ENCODE measurements around the gene ERCC6L2. TPM values are rescaled to one million over a fixed set of nuclear protein-coding genes. Genes with fewer than 3 reads are reported as not detected.

ERCC6L2 gene
- polyA plus RNA-seq, 1 donor from 2014 or later = 72.6 TPM

DNA sequence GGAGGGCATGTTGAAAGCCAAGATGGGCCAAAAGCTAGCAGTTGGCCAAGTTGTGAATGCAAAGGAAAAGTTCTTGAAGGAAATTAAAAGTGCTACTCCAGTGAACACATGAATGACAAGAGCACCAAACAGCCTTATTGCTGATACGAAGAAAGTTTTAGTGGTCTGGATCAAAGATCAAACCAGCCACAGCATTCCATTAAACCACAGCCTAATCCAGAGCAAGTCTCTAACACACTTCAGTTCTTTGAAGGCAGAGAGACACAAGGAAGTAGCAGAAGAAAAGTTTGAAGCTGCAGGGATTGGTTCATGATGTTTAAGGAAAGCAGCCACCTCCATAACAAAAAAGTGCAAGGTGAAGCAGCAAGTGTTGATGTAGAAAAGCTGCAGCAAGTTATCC, 71.6 kb downstream of the ERCC6L2 start:
- no peak overlapping the region for H3K4me3 ChIP-seq (ENCODE audit: low read length)
- H3K9me3 ChIP-seq (ENCODE audit: low read length) = peaks cover 14% of the 10 kb centered on the region
- no peak overlapping the region for H3K4me2 ChIP-seq (ENCODE audit: low read length)
- no peaks in the 10 kb centered on the region for H3K79me2 ChIP-seq (replicated peaks; ENCODE audit: insufficient read depth, low read length)
- H2AFZ ChIP-seq (ENCODE audit: low read depth, low read length) = no peak overlapping the region
- no peaks in the 10 kb centered on the region for H3F3A ChIP-seq (ENCODE audit: insufficient read depth, low read length, poor library complexity, severe bottlenecking)
- TF ChIP-seq MXI1 (conservative IDR thresholded peaks at IDR 0.05; ENCODE audit: poor library complexity, severe bottlenecking) (no peak), EP300 (conservative IDR thresholded peaks at IDR 0.05; ENCODE audit: poor library complexity, severe bottlenecking) (no peak), TAF1 (IDR thresholded peaks at IDR 0.05; ENCODE audit: low read depth) (no peak), EZH2 (IDR thresholded peaks at IDR 0.05; ENCODE audit: borderline replicate concordance, insufficient read depth, low read length, poor library complexity, severe bottlenecking) (no peak), RAD21 (conservative IDR thresholded peaks at IDR 0.05) (no peak)
- TF ChIP-seq, protein P1, sequence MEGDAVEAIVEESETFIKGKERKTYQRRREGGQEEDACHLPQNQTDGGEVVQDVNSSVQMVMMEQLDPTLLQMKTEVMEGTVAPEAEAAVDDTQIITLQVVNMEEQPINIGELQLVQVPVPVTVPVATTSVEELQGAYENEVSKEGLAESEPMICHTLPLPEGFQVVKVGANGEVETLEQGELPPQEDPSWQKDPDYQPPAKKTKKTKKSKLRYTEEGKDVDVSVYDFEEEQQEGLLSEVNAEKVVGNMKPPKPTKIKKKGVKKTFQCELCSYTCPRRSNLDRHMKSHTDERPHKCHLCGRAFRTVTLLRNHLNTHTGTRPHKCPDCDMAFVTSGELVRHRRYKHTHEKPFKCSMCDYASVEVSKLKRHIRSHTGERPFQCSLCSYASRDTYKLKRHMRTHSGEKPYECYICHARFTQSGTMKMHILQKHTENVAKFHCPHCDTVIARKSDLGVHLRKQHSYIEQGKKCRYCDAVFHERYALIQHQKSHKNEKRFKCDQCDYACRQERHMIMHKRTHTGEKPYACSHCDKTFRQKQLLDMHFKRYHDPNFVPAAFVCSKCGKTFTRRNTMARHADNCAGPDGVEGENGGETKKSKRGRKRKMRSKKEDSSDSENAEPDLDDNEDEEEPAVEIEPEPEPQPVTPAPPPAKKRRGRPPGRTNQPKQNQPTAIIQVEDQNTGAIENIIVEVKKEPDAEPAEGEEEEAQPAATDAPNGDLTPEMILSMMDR (IDR thresholded peaks at IDR 0.05; ENCODE audit: poor library complexity, severe bottlenecking) = no peak
- TF ChIP-seq, protein P2, sequence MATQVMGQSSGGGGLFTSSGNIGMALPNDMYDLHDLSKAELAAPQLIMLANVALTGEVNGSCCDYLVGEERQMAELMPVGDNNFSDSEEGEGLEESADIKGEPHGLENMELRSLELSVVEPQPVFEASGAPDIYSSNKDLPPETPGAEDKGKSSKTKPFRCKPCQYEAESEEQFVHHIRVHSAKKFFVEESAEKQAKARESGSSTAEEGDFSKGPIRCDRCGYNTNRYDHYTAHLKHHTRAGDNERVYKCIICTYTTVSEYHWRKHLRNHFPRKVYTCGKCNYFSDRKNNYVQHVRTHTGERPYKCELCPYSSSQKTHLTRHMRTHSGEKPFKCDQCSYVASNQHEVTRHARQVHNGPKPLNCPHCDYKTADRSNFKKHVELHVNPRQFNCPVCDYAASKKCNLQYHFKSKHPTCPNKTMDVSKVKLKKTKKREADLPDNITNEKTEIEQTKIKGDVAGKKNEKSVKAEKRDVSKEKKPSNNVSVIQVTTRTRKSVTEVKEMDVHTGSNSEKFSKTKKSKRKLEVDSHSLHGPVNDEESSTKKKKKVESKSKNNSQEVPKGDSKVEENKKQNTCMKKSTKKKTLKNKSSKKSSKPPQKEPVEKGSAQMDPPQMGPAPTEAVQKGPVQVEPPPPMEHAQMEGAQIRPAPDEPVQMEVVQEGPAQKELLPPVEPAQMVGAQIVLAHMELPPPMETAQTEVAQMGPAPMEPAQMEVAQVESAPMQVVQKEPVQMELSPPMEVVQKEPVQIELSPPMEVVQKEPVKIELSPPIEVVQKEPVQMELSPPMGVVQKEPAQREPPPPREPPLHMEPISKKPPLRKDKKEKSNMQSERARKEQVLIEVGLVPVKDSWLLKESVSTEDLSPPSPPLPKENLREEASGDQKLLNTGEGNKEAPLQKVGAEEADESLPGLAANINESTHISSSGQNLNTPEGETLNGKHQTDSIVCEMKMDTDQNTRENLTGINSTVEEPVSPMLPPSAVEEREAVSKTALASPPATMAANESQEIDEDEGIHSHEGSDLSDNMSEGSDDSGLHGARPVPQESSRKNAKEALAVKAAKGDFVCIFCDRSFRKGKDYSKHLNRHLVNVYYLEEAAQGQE (IDR thresholded peaks at IDR 0.05; ENCODE audit: borderline replicate concordance) = no peak
- H3K27ac ChIP-seq (ENCODE audit: low read length) = no peak overlapping the region
- no peaks in the 10 kb centered on the region for H4K20me1 ChIP-seq (ENCODE audit: insufficient read depth)
- no peaks in the 10 kb centered on the region for H3K27me3 ChIP-seq (ENCODE audit: insufficient read depth, low read depth, low read length)
- H3K9ac ChIP-seq (ENCODE audit: low read length) = no peak overlapping the region
- no peaks in the 10 kb centered on the region for H3K9me2 ChIP-seq (ENCODE audit: insufficient read depth, low read length)
- H3K36me3 ChIP-seq (ENCODE audit: insufficient read depth, low read length) = peaks cover 19% of the 10 kb centered on the region

DNA sequence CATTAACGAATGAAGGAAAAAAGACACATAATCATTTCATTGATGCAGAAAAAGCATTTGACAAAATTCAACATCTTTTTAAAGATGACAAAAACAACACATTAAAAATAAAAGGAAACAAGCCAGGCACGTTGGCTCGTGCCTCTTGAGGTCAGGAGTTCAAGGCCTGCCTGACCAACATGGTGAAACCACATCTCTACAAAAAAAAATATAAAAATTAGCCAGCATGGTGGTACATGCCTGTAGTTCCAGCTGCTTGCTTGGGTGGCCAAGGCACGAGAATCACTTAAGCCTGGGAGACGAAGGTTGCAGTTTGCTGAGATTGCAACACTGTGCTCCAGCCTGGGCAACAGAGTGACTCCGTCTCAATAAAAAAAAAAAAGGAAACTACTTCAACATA, 77.0 kb downstream of the ERCC6L2 start:
- H2AFZ ChIP-seq (ENCODE audit: low read depth, low read length) = no peak overlapping the region

More for the DNA sequence above, 77.0 kb downstream of the ERCC6L2 start:
- no peaks in the 10 kb centered on the region for H3K27me3 ChIP-seq (ENCODE audit: insufficient read depth, low read depth, low read length)
- peaks cover 17% of the 10 kb centered on the region for H3K36me3 ChIP-seq (ENCODE audit: insufficient read depth, low read length)
- no peak overlapping the region for H3K4me2 ChIP-seq (ENCODE audit: low read length)
- TF ChIP-seq, protein P2 (IDR thresholded peaks at IDR 0.05; ENCODE audit: borderline replicate concordance) = no peak
- TF ChIP-seq MXI1 (conservative IDR thresholded peaks at IDR 0.05; ENCODE audit: poor library complexity, severe bottlenecking) (no peak), POLR2AphosphoS5 (IDR thresholded peaks at IDR 0.05) (no peak), SMC3 (conservative IDR thresholded peaks at IDR 0.05; ENCODE audit: poor library complexity) (no peak), RAD21 (conservative IDR thresholded peaks at IDR 0.05) (no peak), EP300 (conservative IDR thresholded peaks at IDR 0.05; ENCODE audit: poor library complexity, severe bottlenecking) (no peak)
- TF ChIP-seq, protein P1 (IDR thresholded peaks at IDR 0.05; ENCODE audit: poor library complexity, severe bottlenecking) = no peak
- no peak overlapping the region for H3K9ac ChIP-seq (ENCODE audit: low read length)
- peaks cover 5% of the 10 kb centered on the region for H3K9me3 ChIP-seq (ENCODE audit: low read length)
- H4K20me1 ChIP-seq (ENCODE audit: insufficient read depth) = no peaks in the 10 kb centered on the region
- no peaks in the 10 kb centered on the region for H3K9me2 ChIP-seq (ENCODE audit: insufficient read depth, low read length)
- no peak overlapping the region for H3K27ac ChIP-seq (ENCODE audit: low read length)
- H3K79me2 ChIP-seq (replicated peaks; ENCODE audit: insufficient read depth, low read length) = no peaks in the 10 kb centered on the region
- H3F3A ChIP-seq (ENCODE audit: insufficient read depth, low read length, poor library complexity, severe bottlenecking) = no peaks in the 10 kb centered on the region
- no peak overlapping the region for H3K4me3 ChIP-seq (ENCODE audit: low read length)

All from neural cell (in vitro differentiated cells).